Memory B cell (primary cell): ENCODE data around the gene IL4.
"Not testable (repeated sequence)": the region's sequence is repeated elsewhere in the genome, so short reads cannot be mapped to it uniquely, and the experiment has no call there.

Source experiments
- ATAC-seq: fragments of 150-1000 bp; cut with Tn5 transposase; 2 replicates; pipeline ENCODE4 v1.10.0; 2021; ENCODE audit warnings: low read depth, mild to moderate bottlenecking, moderate library complexity
- DNase-seq, 2 donors: peaks; one replicate each; pipeline ENCODE4 v3.0.0; 2022; ENCODE audit warnings: low spot score in 2 of 2
- H3K27ac Mint-ChIP-seq: one replicate; pipeline ENCODE4 v1.8.0; 2022; ENCODE audit warnings: mild to moderate bottlenecking, moderate library complexity, mixed read lengths
- H3K27me3 Mint-ChIP-seq: one replicate; pipeline ENCODE4 v1.8.0; 2022; ENCODE audit warnings: mixed read lengths
- H3K36me3 Mint-ChIP-seq: one replicate; pipeline ENCODE4 v1.8.0; 2022; ENCODE audit warnings: mild to moderate bottlenecking, mixed read lengths
- H3K4me1 Mint-ChIP-seq: one replicate; pipeline ENCODE4 v1.8.0; 2022; ENCODE audit warnings: mixed read lengths
- H3K4me3 Mint-ChIP-seq: one replicate; pipeline ENCODE4 v1.8.0; 2022; ENCODE audit warnings: mild to moderate bottlenecking, moderate library complexity, mixed read lengths
- H3K9me3 Mint-ChIP-seq: one replicate; pipeline ENCODE4 v1.8.0; 2022; ENCODE audit warnings: mixed read lengths

The IL4 gene

GRCh38 chr5:132673939-132674630, at the start of gene IL4:
IL4 (plus strand) TSS chr5:132673989; CDS start chr5:132674051, 62 bp downstream.
- ATAC-seq (no peak), DNase-seq (no peak)
- no peak within 1 kb of the TSS for H3K4me3 Mint-ChIP-seq
- H3K27me3 Mint-ChIP-seq: peaks cover 3% of the 10 kb centered on the region
- H3K27ac Mint-ChIP-seq: no peak within 1 kb of the TSS
- H3K4me1 Mint-ChIP-seq: peaks cover 4% of the 10 kb centered on the region
- H3K36me3 Mint-ChIP-seq: no peaks in the 10 kb centered on the region
- no peaks in the 10 kb centered on the region for H3K9me3 Mint-ChIP-seq

GRCh38 chr5:132627470-132627869, 46.3 kb upstream of the IL4 start:
- ATAC-seq: no peak
- H3K9me3 Mint-ChIP-seq: no peaks in the 10 kb centered on the region
- no peak overlapping the region for H3K4me3 Mint-ChIP-seq
- no peak overlapping the region for H3K27ac Mint-ChIP-seq
- peaks cover 33% of the 10 kb centered on the region for H3K36me3 Mint-ChIP-seq
- peaks cover 2% of the 10 kb centered on the region for H3K4me1 Mint-ChIP-seq
- H3K27me3 Mint-ChIP-seq: no peaks in the 10 kb centered on the region
- no peak for DNase-seq

GRCh38 chr5:132628814-132629213, 45.0 kb upstream of the IL4 start:
- Mint-ChIP-seq H3K4me1 (peaks cover 2% of the 10 kb centered on the region), H3K36me3 (peaks cover 31% of the 10 kb centered on the region), H3K27me3 (no peaks in the 10 kb centered on the region), H3K4me3 (no peak overlapping the region), H3K27ac (peak overlapping the region; percentile 25), H3K9me3 (no peaks in the 10 kb centered on the region)
- no peak for DNase-seq
- ATAC-seq: no peak

GRCh38 chr5:132629230-132629944, 44.4 kb upstream of the IL4 start:
- peak overlapping the region; percentile 25 for H3K27ac Mint-ChIP-seq
- no peak for DNase-seq
- H3K27me3 Mint-ChIP-seq: no peaks in the 10 kb centered on the region
- no peak overlapping the region for H3K4me3 Mint-ChIP-seq
- H3K4me1 Mint-ChIP-seq: peaks cover 2% of the 10 kb centered on the region
- no peaks in the 10 kb centered on the region for H3K9me3 Mint-ChIP-seq
- peaks cover 35% of the 10 kb centered on the region for H3K36me3 Mint-ChIP-seq
- no peak for ATAC-seq

- DNase-seq, H3K27ac Mint-ChIP-seq, ATAC-seq, H3K9me3 Mint-ChIP-seq, H3K4me3 Mint-ChIP-seq, H3K27me3 Mint-ChIP-seq, H3K4me1 Mint-ChIP-seq: not testable (repeated sequence)
- peaks cover 33% of the 10 kb centered on the region for H3K36me3 Mint-ChIP-seq
These were observed 40.2 kb upstream of the IL4 start for GRCh38 chr5:132633587-132633986.

GRCh38 chr5:132635873-132636272, 37.9 kb upstream of the IL4 start:
- Mint-ChIP-seq H3K27ac (no peak overlapping the region), H3K9me3 (no peaks in the 10 kb centered on the region), H3K4me3 (no peak overlapping the region), H3K27me3 (no peaks in the 10 kb centered on the region), H3K4me1 (no peaks in the 10 kb centered on the region), H3K36me3 (peaks cover 33% of the 10 kb centered on the region)
- no peak for ATAC-seq
- no peak for DNase-seq

GRCh38 chr5:132637241-132637640, 36.5 kb upstream of the IL4 start:
- H3K27me3 Mint-ChIP-seq: no peaks in the 10 kb centered on the region
- no peaks in the 10 kb centered on the region for H3K4me1 Mint-ChIP-seq
- DNase-seq (no peak), ATAC-seq (no peak)
- H3K9me3 Mint-ChIP-seq: no peaks in the 10 kb centered on the region
- H3K27ac Mint-ChIP-seq: no peak overlapping the region
- H3K4me3 Mint-ChIP-seq: no peak overlapping the region
- H3K36me3 Mint-ChIP-seq: peaks cover 27% of the 10 kb centered on the region

- Mint-ChIP-seq H3K4me1 (no peaks in the 10 kb centered on the region), H3K36me3 (peaks cover 28% of the 10 kb centered on the region), H3K27ac (no peak overlapping the region), H3K9me3 (no peaks in the 10 kb centered on the region), H3K4me3 (no peak overlapping the region), H3K27me3 (no peaks in the 10 kb centered on the region)
- DNase-seq: no peak
- ATAC-seq: no peak
These were observed 34.1 kb upstream of the IL4 start for GRCh38 chr5:132639706-132640130.

- ATAC-seq: no peak
- Mint-ChIP-seq H3K4me3 (no peak overlapping the region), H3K27ac (no peak overlapping the region), H3K4me1 (no peaks in the 10 kb centered on the region), H3K27me3 (no peaks in the 10 kb centered on the region), H3K36me3 (peaks cover 33% of the 10 kb centered on the region), H3K9me3 (no peaks in the 10 kb centered on the region)
- DNase-seq: no peak
These were observed 33.2 kb upstream of the IL4 start for GRCh38 chr5:132640613-132641012.

GRCh38 chr5:132641241-132641723, 32.5 kb upstream of the IL4 start:
- no peaks in the 10 kb centered on the region for H3K9me3 Mint-ChIP-seq
- no peaks in the 10 kb centered on the region for H3K27me3 Mint-ChIP-seq
- no peak for ATAC-seq
- no peak overlapping the region for H3K4me3 Mint-ChIP-seq
- no peaks in the 10 kb centered on the region for H3K4me1 Mint-ChIP-seq
- peaks cover 31% of the 10 kb centered on the region for H3K36me3 Mint-ChIP-seq
- no peak for DNase-seq
- H3K27ac Mint-ChIP-seq: no peak overlapping the region

- no peak for ATAC-seq
- Mint-ChIP-seq H3K36me3 (peaks cover 31% of the 10 kb centered on the region), H3K4me3 (no peak overlapping the region), H3K9me3 (no peaks in the 10 kb centered on the region), H3K4me1 (no peaks in the 10 kb centered on the region), H3K27me3 (no peaks in the 10 kb centered on the region), H3K27ac (no peak overlapping the region)
- no peak for DNase-seq
These were observed 31.9 kb upstream of the IL4 start for GRCh38 chr5:132641841-132642240.

- DNase-seq (no peak), ATAC-seq (no peak)
- no peak overlapping the region for H3K4me3 Mint-ChIP-seq
- no peaks in the 10 kb centered on the region for H3K27me3 Mint-ChIP-seq
- H3K4me1 Mint-ChIP-seq: no peaks in the 10 kb centered on the region
- H3K9me3 Mint-ChIP-seq: peaks cover 9% of the 10 kb centered on the region
- no peak overlapping the region for H3K27ac Mint-ChIP-seq
- peaks cover 23% of the 10 kb centered on the region for H3K36me3 Mint-ChIP-seq
These were observed 29.6 kb upstream of the IL4 start for GRCh38 chr5:132644177-132644576.

GRCh38 chr5:132646583-132647266, 27.1 kb upstream of the IL4 start:
- DNase-seq (no peak), ATAC-seq (no peak)
- H3K4me3 Mint-ChIP-seq: no peak overlapping the region
- no peak overlapping the region for H3K27ac Mint-ChIP-seq
- peaks cover 18% of the 10 kb centered on the region for H3K36me3 Mint-ChIP-seq
- peaks cover 11% of the 10 kb centered on the region for H3K9me3 Mint-ChIP-seq
- no peaks in the 10 kb centered on the region for H3K4me1 Mint-ChIP-seq
- H3K27me3 Mint-ChIP-seq: no peaks in the 10 kb centered on the region

GRCh38 chr5:132647473-132647872, 26.3 kb upstream of the IL4 start:
- no peak overlapping the region for H3K27ac Mint-ChIP-seq
- no peaks in the 10 kb centered on the region for H3K27me3 Mint-ChIP-seq
- ATAC-seq (no peak), DNase-seq (no peak)
- H3K36me3 Mint-ChIP-seq: peaks cover 15% of the 10 kb centered on the region
- H3K4me1 Mint-ChIP-seq: no peaks in the 10 kb centered on the region
- H3K9me3 Mint-ChIP-seq: peaks cover 11% of the 10 kb centered on the region
- H3K4me3 Mint-ChIP-seq: no peak overlapping the region
